ENCODE data around the gene DEPP1. TPM values are rescaled to one million over a fixed set of nuclear protein-coding genes. Genes with fewer than 3 reads are reported as not detected.

The DEPP1 gene
- total RNA-seq, 6 experiments from 2014 or later: 5.3 to 94.6 (median 71.5) TPM

DNA sequence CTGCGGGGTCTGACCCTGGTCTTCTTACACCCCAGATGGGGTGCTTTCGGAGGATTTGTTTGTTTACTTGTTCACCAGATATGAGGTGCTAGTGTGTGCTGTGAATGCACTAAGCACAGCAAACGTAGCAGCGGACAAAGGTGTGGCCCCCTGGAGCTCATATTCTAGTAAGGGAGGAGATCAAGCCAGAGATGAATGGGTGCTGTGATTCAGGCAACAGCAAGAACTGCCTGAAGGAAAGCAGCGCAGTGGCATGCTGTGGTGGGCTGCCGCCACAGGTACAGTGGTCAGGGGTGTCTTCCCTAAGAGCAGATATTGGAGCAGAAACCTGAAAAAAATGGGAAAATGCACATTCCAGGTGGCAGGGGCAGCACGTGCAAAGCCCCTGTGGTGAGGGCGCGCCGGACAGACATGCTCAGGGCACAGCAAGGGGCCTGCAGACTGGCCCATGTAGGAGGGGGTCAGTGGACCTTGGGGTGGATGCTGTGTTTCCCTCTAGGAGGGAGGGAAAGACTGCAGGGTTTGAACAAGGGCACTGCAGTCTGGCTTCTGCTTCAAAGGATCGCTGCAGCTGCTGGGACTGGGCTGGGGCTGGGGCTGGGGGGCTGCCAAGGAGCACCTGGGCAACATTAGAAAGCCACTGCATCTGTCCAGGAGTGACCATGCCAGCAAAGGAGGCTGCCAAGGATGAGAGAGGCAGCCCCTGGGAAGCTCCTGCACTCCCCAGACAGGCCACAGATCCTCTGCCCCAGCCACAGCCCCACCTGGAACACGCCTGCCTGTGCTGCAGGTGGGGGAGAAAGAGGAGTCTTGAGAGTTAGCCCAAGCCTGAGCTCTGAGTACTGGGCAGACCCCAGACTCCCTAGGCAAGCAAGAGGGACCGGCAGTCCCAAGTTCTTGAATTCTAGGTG is 927 bp upstream of the DEPP1 start:
- peak in 1 of 3 donors; percentile 49 for DNase-seq
- no peak for TF ChIP-seq POLR2A (IDR thresholded peaks at IDR 0.05)
- TF ChIP-seq, protein P1, sequence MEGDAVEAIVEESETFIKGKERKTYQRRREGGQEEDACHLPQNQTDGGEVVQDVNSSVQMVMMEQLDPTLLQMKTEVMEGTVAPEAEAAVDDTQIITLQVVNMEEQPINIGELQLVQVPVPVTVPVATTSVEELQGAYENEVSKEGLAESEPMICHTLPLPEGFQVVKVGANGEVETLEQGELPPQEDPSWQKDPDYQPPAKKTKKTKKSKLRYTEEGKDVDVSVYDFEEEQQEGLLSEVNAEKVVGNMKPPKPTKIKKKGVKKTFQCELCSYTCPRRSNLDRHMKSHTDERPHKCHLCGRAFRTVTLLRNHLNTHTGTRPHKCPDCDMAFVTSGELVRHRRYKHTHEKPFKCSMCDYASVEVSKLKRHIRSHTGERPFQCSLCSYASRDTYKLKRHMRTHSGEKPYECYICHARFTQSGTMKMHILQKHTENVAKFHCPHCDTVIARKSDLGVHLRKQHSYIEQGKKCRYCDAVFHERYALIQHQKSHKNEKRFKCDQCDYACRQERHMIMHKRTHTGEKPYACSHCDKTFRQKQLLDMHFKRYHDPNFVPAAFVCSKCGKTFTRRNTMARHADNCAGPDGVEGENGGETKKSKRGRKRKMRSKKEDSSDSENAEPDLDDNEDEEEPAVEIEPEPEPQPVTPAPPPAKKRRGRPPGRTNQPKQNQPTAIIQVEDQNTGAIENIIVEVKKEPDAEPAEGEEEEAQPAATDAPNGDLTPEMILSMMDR (IDR thresholded peaks at IDR 0.05): no peak
- intact Hi-C loops (cut with DNase I): no loop called here
- Histone ChIP-seq H3K4me3 (peak overlapping the region in 2 of 3 donors; percentile 68 to 83), H3K9me3 (no peaks in the 10 kb centered on the region), H3K4me1 (peaks cover 0 to 62% (median 30%) of the 10 kb centered on the region in 4 donors), H3K27ac (peak overlapping the region; percentile 90 to 96 (median 93)), H3K27me3 (no peaks in the 10 kb centered on the region), H3K36me3 (peaks cover 0 to 3% (median 0%) of the 10 kb centered on the region in 4 donors)
- WGBS (ENCODE audit: insufficient coverage, low coverage, low lambda C conversion rate, missing lambda C conversion rate): 73% methylated on average over 10 of the region's 13 CpGs
- no peak for ATAC-seq

DNA sequence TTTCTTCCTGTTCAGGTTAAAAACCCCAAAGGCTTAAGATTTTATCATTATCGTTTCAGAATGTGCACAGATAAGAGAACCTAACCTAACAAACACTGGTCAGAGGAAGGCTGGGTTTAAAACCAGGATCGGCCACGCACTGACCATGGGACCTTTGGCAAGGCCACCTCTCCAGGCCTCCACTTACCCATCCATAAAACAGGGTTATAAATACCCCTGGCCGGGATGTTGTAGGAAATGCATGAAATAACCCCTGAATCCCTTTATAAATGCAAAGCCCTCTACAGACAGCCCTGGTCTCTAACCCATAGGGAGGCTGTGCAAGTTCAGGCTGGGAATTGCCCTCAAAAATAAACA is 418 bp downstream of the DEPP1 start:
- H3K36me3 ChIP-seq: peaks cover 0 to 3% (median 0%) of the 10 kb centered on the region in 4 donors
- H3K4me3 ChIP-seq: peak overlapping the region; percentile 68 to 83 (median 81)
- TF ChIP-seq, protein P1 (IDR thresholded peaks at IDR 0.05): no peak
- no peak for TF ChIP-seq POLR2A (IDR thresholded peaks at IDR 0.05)
- H3K9me3 ChIP-seq: no peaks in the 10 kb centered on the region
- H3K4me1 ChIP-seq: peaks cover 0 to 71% (median 31%) of the 10 kb centered on the region in 4 donors
- DNase-seq (peak in 1 of 3 donors; percentile 42), ATAC-seq (no peak)
- WGBS (ENCODE audit: insufficient coverage, low coverage, low lambda C conversion rate, missing lambda C conversion rate): 2% methylated on average over 4 of the region's 4 CpGs
- H3K27me3 ChIP-seq: no peaks in the 10 kb centered on the region
- intact Hi-C loops (cut with DNase I): no loop called here
- peak overlapping the region; percentile 90 to 96 (median 93) for H3K27ac ChIP-seq

DNA sequence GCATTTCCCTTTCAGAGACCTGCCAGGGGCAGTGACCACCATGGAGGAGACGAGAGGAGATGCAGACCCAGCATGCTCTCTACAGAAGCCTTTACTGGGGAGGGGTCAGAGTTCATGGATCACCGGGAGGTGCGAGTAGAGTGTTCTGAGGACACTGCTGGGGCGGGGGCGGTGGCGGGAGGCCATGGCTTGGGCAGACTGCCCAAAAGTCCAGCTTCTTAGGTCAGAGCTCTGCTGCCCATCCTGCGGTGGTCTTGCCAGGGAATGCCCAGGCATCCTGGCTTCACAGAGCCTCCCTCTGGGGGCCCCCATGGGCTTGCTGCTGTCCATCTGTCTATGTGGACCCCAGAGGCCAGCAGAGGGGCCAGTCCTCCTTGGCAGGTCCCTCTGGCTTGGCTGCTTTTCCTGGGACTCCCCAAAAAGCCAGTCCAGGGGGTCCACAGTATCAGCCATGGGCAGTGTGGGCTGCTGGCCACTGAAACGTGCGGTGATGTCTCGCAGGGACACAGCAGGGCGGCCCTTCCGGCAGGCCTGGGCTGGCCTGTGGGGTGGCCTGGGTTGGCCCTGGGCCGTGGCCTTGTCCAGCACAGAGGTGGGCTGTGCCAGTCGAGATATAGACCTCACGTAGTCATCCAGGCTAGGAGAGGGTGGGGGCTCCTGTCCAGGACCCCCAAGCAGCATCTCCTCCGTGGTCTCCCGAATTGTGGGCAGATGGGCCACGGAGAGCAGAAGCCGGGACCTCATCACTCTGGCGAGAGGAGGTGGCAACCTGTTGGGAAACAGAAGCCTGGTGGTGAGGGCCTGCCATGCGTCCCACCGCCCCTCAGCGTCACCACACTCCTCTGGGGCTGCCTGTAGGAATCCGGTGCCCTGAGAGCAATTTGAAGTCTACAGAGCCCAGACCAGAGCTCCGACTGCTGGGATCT is 1.1 kb downstream of the DEPP1 start:
- peaks cover 0 to 3% (median 0%) of the 10 kb centered on the region in 4 donors for H3K36me3 ChIP-seq
- WGBS (ENCODE audit: insufficient coverage, low coverage, low lambda C conversion rate, missing lambda C conversion rate): 0% methylated on average over 4 of the region's 25 CpGs
- TF ChIP-seq, protein P1 (IDR thresholded peaks at IDR 0.05): peak in 1 of 4 donors; percentile 6
- peak; percentile 10 for TF ChIP-seq POLR2A (IDR thresholded peaks at IDR 0.05)
- no peaks in the 10 kb centered on the region for H3K9me3 ChIP-seq
- DNase-seq (peak in 1 of 3 donors; percentile 48), ATAC-seq (peak in 2 of 4 donors; percentile 0 to 10)
- H3K4me3 ChIP-seq: peak overlapping the region; percentile 68 to 83 (median 81)
- peak overlapping the region; percentile 90 to 96 (median 93) for H3K27ac ChIP-seq
- H3K27me3 ChIP-seq: no peaks in the 10 kb centered on the region
- intact Hi-C loops (cut with DNase I): no loop called here
- H3K4me1 ChIP-seq: peaks cover 0 to 66% (median 31%) of the 10 kb centered on the region in 4 donors
